Measurements from ENCODE around the gene THBD.

Gene THBD

DNA sequence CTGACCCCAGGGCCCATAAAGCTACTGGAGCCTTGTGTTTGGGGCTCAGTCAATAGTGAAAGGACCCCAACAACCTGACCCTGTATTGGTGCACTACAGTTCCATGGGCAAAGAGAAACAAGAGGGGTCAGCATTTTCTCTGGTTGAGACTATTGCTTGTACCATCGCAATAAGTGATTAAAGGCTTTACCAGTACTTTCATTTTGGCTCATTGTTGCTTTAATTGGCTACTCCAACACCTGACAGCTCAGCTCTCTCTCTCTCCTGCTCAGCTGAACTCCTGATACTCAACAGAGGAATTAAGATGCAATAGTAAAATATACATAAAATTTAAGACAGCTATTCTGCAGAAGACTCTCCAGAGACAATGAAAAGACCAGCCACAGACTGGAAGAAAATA lies 18.8 kb upstream of the THBD start:
- ATAC-seq, result no peak
- TF ChIP-seq ESRRG (CRISPR knock-in tag; IDR thresholded peaks at IDR 0.05) (no peak), CREB5 (CRISPR knock-in tag; IDR thresholded peaks at IDR 0.05; ENCODE audit: low read depth) (no peak), SNAI2 (CRISPR knock-in tag; IDR thresholded peaks at IDR 0.05) (no peak), ZFP3 (CRISPR knock-in tag; IDR thresholded peaks at IDR 0.05) (no peak), CSRNP3 (CRISPR knock-in tag; IDR thresholded peaks at IDR 0.05) (no peak), PPARA (CRISPR knock-in tag; IDR thresholded peaks at IDR 0.05; ENCODE audit: borderline replicate concordance) (no peak), TOX (CRISPR knock-in tag; IDR thresholded peaks at IDR 0.05; ENCODE audit: borderline replicate concordance) (no peak), GLIS3 (CRISPR knock-in tag; IDR thresholded peaks at IDR 0.05) (no peak), ZNF8 (CRISPR knock-in tag; IDR thresholded peaks at IDR 0.05) (no peak), ZFP30 (CRISPR knock-in tag; IDR thresholded peaks at IDR 0.05) (no peak), RARB (CRISPR knock-in tag; IDR thresholded peaks at IDR 0.05) (no peak), ZC3H10 (CRISPR knock-in tag; IDR thresholded peaks at IDR 0.05) (no peak), ZNF565 (CRISPR knock-in tag; conservative IDR thresholded peaks at IDR 0.05; ENCODE audit: low read depth) (no peak), BACH2 (CRISPR knock-in tag; IDR thresholded peaks at IDR 0.05; ENCODE audit: borderline replicate concordance) (no peak), POU6F1 (CRISPR knock-in tag; IDR thresholded peaks at IDR 0.05; ENCODE audit: borderline replicate concordance, low read depth) (no peak)

DNA sequence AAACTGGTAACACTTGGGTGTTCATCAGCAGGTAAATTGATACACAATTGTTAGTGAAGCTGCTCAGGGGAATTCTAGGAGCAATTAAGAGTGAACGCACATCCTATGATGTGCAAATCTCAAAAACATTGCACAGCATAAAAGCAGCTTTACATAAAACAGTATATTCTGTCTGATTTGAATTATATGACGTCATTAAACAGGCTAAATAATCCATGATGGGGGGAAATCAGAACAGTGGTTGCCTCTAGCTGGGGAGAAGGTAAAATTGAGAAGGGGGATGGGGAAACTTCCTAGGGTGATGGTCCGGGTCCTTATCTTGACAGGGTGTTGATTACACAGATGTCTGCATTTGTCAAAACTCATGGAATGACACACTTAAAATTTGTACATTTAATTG lies 17.3 kb upstream of the THBD start:
- no peak for ATAC-seq
- TF ChIP-seq ZNF8 (CRISPR knock-in tag; IDR thresholded peaks at IDR 0.05), result no peak
- no peak for TF ChIP-seq ZFP3 (CRISPR knock-in tag; IDR thresholded peaks at IDR 0.05)
- no peak for TF ChIP-seq GLIS3 (CRISPR knock-in tag; IDR thresholded peaks at IDR 0.05)
- no peak for TF ChIP-seq ISL1 (CRISPR knock-in tag; IDR thresholded peaks at IDR 0.05)
- TF ChIP-seq CSDC2 (CRISPR knock-in tag; IDR thresholded peaks at IDR 0.05), result no peak
- TF ChIP-seq TCF4 (CRISPR knock-in tag; IDR thresholded peaks at IDR 0.05; ENCODE audit: borderline replicate concordance), result no peak
- TF ChIP-seq CREB5 (CRISPR knock-in tag; IDR thresholded peaks at IDR 0.05; ENCODE audit: low read depth), result no peak
- TF ChIP-seq ZNF565 (CRISPR knock-in tag; conservative IDR thresholded peaks at IDR 0.05; ENCODE audit: low read depth), result no peak
- no peak for TF ChIP-seq TOX (CRISPR knock-in tag; IDR thresholded peaks at IDR 0.05; ENCODE audit: borderline replicate concordance)
- TF ChIP-seq SNAI2 (CRISPR knock-in tag; IDR thresholded peaks at IDR 0.05), result no peak
- TF ChIP-seq ZNF70 (CRISPR knock-in tag; IDR thresholded peaks at IDR 0.05), result no peak
- TF ChIP-seq RARB (CRISPR knock-in tag; IDR thresholded peaks at IDR 0.05), result no peak
- TF ChIP-seq ARNTL (CRISPR knock-in tag; IDR thresholded peaks at IDR 0.05; ENCODE audit: borderline replicate concordance, low read depth), result no peak
- TF ChIP-seq POU6F1 (CRISPR knock-in tag; IDR thresholded peaks at IDR 0.05; ENCODE audit: borderline replicate concordance, low read depth), result no peak
- no peak for TF ChIP-seq ZC3H10 (CRISPR knock-in tag; IDR thresholded peaks at IDR 0.05)

GRCh38 chr20:23065266-23066201 lies 16.1 kb upstream of the THBD start:
- ATAC-seq, result no peak
- TF ChIP-seq CSRNP3 (CRISPR knock-in tag; IDR thresholded peaks at IDR 0.05) (no peak), ZFP30 (CRISPR knock-in tag; IDR thresholded peaks at IDR 0.05) (no peak), ZNF70 (CRISPR knock-in tag; IDR thresholded peaks at IDR 0.05) (no peak), SNAI2 (CRISPR knock-in tag; IDR thresholded peaks at IDR 0.05) (no peak), PPARA (CRISPR knock-in tag; IDR thresholded peaks at IDR 0.05; ENCODE audit: borderline replicate concordance) (no peak), GLIS3 (CRISPR knock-in tag; IDR thresholded peaks at IDR 0.05) (no peak), ZNF8 (CRISPR knock-in tag; IDR thresholded peaks at IDR 0.05) (no peak)

Data from SK-N-SH treated with all-trans-retinoic acid at 6 μM for 48 hours (cell line).